HepG2 (cell line): Measurements from ENCODE around the gene HSCB. TPM values are rescaled to one million over a fixed set of nuclear protein-coding genes. Genes with fewer than 3 reads are reported as not detected.

Source experiments
- CSRNP1 ChIP-seq: sonication (generic); formaldehyde crosslinking; IDR thresholded peaks from 2 replicates; pipeline ENCODE4 v1.8.1; 2023; ENCODE audit warnings: mild to moderate bottlenecking, missing genetic modification reagents
- HOXD1 ChIP-seq: sonication (generic); formaldehyde crosslinking; IDR thresholded peaks from 2 replicates; pipeline ENCODE4 v1.5.0; 2020; ENCODE audit warnings: missing genetic modification reagents
- IKZF5 ChIP-seq: IDR thresholded peaks from 2 replicates; pipeline ENCODE4 v1.6.1; 2018; ENCODE audit warnings: missing genetic modification reagents, mild to moderate bottlenecking, missing compliant biosample characterization
- JUND ChIP-seq: sonication (generic); formaldehyde crosslinking; IDR thresholded peaks from 2 replicates; pipeline ENCODE4 v1.8.0; 2022; ENCODE audit warnings: mild to moderate bottlenecking, missing genetic modification reagents
- MIXL1 ChIP-seq: IDR thresholded peaks from 2 replicates; pipeline ENCODE4 v1.6.1; 2016
- NCOA5 ChIP-seq: sonication (generic); formaldehyde crosslinking; IDR thresholded peaks from 2 replicates; pipeline ENCODE4 v1.4.0; 2020; ENCODE audit warnings: missing genetic modification reagents
- PAXIP1 ChIP-seq: sonication (generic); formaldehyde crosslinking; conservative IDR thresholded peaks from 2 replicates; pipeline ENCODE4 v1.4.0; 2020; ENCODE audit warnings: mild to moderate bottlenecking, missing genetic modification reagents, moderate library complexity
- PHF21A ChIP-seq: sonication (generic); formaldehyde crosslinking; IDR thresholded peaks from 2 replicates; pipeline ENCODE4 v1.5.0; 2020; ENCODE audit warnings: mild to moderate bottlenecking, missing genetic modification reagents
- SP140L ChIP-seq: sonication (generic); formaldehyde crosslinking; IDR thresholded peaks from 2 replicates; pipeline ENCODE4 v1.4.0; 2020; ENCODE audit warnings: missing genetic modification reagents, borderline replicate concordance
- ZEB1 ChIP-seq: IDR thresholded peaks from 2 replicates; pipeline ENCODE4 v1.6.1; 2012; ENCODE audit warnings: mild to moderate bottlenecking, low read depth, inconsistent platforms; ENCODE audit not compliant: insufficient replicate concordance
- ZNF407 ChIP-seq: sonication (generic); formaldehyde crosslinking; IDR thresholded peaks from one replicate; pipeline ENCODE4 v1.5.1; 2020; ENCODE audit warnings: mild to moderate bottlenecking, missing genetic modification reagents; ENCODE audit errors: not compliant biosample characterization
- ZNF83 ChIP-seq: sonication (generic); formaldehyde crosslinking; IDR thresholded peaks from 2 replicates; pipeline ENCODE4 v1.4.0; 2020; ENCODE audit warnings: missing genetic modification reagents, mild to moderate bottlenecking, borderline replicate concordance
- polyA plus RNA-seq, 8 experiments: library from polyadenylated mRNA; depleted of rRNA in 3 of 8; stranded (reverse) in 7 of 8; unstranded in 1 of 8; fragments of >200 nt; fragmentation: Illumina TruSeq in 4 of 8; extraction: Trizol in 4 of 8; gene quantifications; 2 replicates each; pipeline versions ENCODE4 v1.2.1 to v1.2.3, GENCODE V29; 2011 to 2016; ENCODE audit warnings: low read depth in 4 of 8, missing spikeins in 1 of 8, mixed read lengths in 1 of 8; ENCODE audit not compliant: insufficient read depth in 1 of 8
- total RNA-seq, 5 experiments: library from RNA; depleted of rRNA; stranded (reverse); fragments of >200 nt; fragmentation: Illumina TruSeq; extraction: Trizol; gene quantifications; 2 replicates each; pipeline ENCODE4 v1.2.3, GENCODE V29; 2016; ENCODE audit warnings: low read depth in 1 of 5

Gene HSCB
- total and polyA plus RNA-seq, 2 of the 13 experiments (the other 11 are each of a cell fraction or from before 2014, with no cell fraction given), result 15.4 to 20.9 TPM

GRCh38 chr22:28801845-28802594, 60.2 kb downstream of the HSCB start (continued):
- peak; percentile 64 for TF ChIP-seq ZEB1
- no peak; the same call in 1 of the 2 replicates for TF ChIP-seq CSRNP1
- peak; percentile 64 for TF ChIP-seq PAXIP1
- TF ChIP-seq SP140L (CRISPR knock-in tag), result peak; percentile 79; the same call in 1 of the 2 replicates
- peak; percentile 69 for TF ChIP-seq IKZF5 (CRISPR knock-in tag)
- peak; percentile 69; the same call in 1 of the 2 replicates for TF ChIP-seq MIXL1 (CRISPR knock-in tag)
- TF ChIP-seq ZNF407 (CRISPR knock-in tag), result no peak
- TF ChIP-seq ZNF83 (CRISPR knock-in tag), result no peak
- peak; percentile 93; the same call in 1 of the 2 replicates for TF ChIP-seq PHF21A
- no peak for TF ChIP-seq NCOA5
- no peak for TF ChIP-seq JUND
- TF ChIP-seq HOXD1 (CRISPR knock-in tag), result peak; percentile 70; the same call in 1 of the 2 replicates
